PFSK-1 (cell line): ENCODE results near the gene FAAH.

ENCODE experiments used
- FOXP2 ChIP-seq: optimal IDR thresholded peaks from 2 replicates; pipeline ENCODE3; 2011; ENCODE audit warnings: borderline replicate concordance, control low read depth, inconsistent platforms; ENCODE audit not compliant: insufficient read depth; ENCODE audit errors: extremely low read length, extremely low read depth
- POLR2AphosphoS5 ChIP-seq: IDR thresholded peaks from 2 replicates; pipeline ENCODE4 v1.6.1; 2012; ENCODE audit warnings: low read depth, mild to moderate bottlenecking, control low read depth, low read length, moderate library complexity
- SIN3A ChIP-seq: IDR thresholded peaks from 2 replicates; pipeline ENCODE4 v1.6.1; 2012; ENCODE audit warnings: mild to moderate bottlenecking, low read length, moderate library complexity, borderline replicate concordance; ENCODE audit not compliant: insufficient read depth
- TAF1 ChIP-seq: IDR thresholded peaks from 2 replicates; pipeline ENCODE4 v1.6.1; 2012; ENCODE audit warnings: low read length, control low read depth, borderline replicate concordance; ENCODE audit not compliant: insufficient read depth
- TF ChIP-seq, protein P1 (sequence below), 2 experiments: IDR thresholded peaks; 2 replicates each; pipeline versions ENCODE4 v1.6.1 to v1.8.0; 2011 to 2012; ENCODE audit warnings: low read depth in 2 of 2, low read length in 2 of 2, control low read depth in 1 of 2, inconsistent platforms in 1 of 2, mild to moderate bottlenecking in 1 of 2, moderate library complexity in 1 of 2; ENCODE audit not compliant: insufficient read depth in 1 of 2

The FAAH gene

DNA sequence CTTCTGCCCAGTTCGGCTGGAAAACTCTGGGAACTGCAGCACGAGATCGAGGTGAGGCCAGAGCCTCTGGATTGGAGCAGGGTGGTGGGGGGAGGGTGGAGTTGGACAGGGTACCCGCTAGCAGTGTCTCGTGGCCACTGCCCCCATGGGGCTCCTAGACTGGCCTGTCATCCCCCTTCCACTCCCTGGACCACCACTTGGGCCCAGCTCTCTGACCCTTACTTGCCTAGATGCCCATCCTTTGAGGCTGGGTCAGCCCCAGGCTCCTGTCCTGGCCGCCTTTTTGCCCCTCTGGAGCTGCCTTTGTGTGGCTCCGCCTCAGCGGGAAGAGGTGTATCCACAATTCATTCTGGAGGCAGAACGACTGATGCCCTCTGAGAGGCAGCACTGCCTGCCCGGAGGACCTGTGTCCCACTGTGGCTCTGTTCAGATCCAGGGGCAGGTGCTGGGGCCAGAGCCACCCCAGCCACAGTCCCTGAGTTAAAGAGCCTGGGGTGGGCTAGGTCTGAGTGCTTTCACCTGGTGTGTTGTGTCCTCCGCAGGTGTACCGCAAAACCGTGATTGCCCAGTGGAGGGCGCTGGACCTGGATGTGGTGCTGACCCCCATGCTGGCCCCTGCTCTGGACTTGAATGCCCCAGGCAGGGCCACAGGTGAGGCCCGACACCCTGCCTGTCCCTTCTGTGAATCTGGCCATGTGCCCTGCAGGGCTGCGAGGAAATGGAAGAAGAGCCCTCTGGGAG, 17.7 kb downstream of the FAAH start:
- TF ChIP-seq POLR2AphosphoS5, result no peak
- TF ChIP-seq, protein P1, sequence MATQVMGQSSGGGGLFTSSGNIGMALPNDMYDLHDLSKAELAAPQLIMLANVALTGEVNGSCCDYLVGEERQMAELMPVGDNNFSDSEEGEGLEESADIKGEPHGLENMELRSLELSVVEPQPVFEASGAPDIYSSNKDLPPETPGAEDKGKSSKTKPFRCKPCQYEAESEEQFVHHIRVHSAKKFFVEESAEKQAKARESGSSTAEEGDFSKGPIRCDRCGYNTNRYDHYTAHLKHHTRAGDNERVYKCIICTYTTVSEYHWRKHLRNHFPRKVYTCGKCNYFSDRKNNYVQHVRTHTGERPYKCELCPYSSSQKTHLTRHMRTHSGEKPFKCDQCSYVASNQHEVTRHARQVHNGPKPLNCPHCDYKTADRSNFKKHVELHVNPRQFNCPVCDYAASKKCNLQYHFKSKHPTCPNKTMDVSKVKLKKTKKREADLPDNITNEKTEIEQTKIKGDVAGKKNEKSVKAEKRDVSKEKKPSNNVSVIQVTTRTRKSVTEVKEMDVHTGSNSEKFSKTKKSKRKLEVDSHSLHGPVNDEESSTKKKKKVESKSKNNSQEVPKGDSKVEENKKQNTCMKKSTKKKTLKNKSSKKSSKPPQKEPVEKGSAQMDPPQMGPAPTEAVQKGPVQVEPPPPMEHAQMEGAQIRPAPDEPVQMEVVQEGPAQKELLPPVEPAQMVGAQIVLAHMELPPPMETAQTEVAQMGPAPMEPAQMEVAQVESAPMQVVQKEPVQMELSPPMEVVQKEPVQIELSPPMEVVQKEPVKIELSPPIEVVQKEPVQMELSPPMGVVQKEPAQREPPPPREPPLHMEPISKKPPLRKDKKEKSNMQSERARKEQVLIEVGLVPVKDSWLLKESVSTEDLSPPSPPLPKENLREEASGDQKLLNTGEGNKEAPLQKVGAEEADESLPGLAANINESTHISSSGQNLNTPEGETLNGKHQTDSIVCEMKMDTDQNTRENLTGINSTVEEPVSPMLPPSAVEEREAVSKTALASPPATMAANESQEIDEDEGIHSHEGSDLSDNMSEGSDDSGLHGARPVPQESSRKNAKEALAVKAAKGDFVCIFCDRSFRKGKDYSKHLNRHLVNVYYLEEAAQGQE (IDR thresholded peaks at IDR 0.05; ENCODE audit: insufficient read depth in 1 of 2, low read depth in 2 of 2, low read length in 2 of 2), result no peak
- TF ChIP-seq TAF1, result no peak
- no peak for TF ChIP-seq SIN3A
- no peak for TF ChIP-seq FOXP2

DNA sequence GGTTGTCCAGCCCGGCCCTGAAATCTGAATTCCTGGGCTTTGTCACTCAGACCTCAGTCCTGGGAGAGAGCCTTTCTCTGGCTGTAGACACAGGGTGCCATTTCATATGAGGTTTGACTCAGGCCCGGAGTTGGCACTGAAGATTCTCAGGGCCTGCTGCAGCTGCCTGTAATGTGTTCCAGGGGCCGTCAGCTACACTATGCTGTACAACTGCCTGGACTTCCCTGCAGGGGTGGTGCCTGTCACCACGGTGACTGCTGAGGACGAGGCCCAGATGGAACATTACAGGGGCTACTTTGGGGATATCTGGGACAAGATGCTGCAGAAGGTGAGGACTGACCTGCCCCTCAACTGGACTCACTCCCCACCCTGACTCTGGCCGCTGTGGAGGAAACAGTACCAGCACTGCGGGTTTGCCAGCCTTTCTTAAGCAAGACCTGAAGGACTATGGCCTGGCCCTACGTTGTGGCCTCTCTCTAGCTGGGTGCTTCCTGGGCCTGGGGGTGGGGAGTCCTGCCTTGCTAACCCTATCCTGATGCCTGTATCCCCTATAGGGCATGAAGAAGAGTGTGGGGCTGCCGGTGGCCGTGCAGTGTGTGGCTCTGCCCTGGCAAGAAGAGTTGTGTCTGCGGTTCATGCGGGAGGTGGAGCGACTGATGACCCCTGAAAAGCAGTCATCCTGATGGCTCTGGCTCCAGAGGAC, 18.9 kb downstream of the FAAH start:
- no peak for TF ChIP-seq FOXP2

DNA sequence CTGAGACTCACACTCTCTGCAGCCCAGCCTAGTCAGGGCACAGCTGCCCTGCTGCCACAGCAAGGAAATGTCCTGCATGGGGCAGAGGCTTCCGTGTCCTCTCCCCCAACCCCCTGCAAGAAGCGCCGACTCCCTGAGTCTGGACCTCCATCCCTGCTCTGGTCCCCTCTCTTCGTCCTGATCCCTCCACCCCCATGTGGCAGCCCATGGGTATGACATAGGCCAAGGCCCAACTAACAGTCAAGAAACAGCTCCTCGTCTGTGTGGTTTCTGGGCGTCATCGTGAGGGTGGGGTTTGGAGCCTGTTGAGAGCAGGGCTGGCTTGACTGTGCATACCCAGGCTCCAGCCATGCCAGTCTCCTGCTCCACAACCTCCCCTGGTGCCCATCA, 19.5 kb downstream of the FAAH start:
- TF ChIP-seq POLR2AphosphoS5, result no peak
- TF ChIP-seq SIN3A, result no peak
- TF ChIP-seq TAF1, result no peak
- TF ChIP-seq FOXP2, result no peak
- TF ChIP-seq, protein P1 (IDR thresholded peaks at IDR 0.05; ENCODE audit: insufficient read depth in 1 of 2, low read depth in 2 of 2, low read length in 2 of 2), result no peak

DNA sequence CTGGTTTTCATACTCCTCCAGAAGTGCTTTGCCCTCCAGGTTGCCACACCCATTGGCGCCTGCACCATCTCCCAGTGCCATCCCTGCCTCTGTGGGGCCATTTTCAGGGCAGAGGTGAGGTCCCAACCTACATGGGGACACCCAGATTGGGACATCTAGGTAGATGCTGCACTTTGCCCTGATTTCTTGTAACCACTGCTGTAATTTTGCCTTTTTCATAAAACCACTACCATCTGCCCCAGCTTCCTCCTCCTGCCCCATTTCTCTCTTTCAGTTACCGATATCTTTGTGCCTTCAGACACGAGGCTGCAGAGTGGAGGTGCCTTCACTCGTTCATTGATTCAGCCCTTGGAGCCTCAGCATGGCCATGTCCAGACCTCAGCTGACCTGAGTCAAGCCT, 21.4 kb downstream of the FAAH start:
- TF ChIP-seq POLR2AphosphoS5 (no peak), SIN3A (no peak), FOXP2 (no peak), TAF1 (no peak)
- TF ChIP-seq, protein P1 (IDR thresholded peaks at IDR 0.05; ENCODE audit: insufficient read depth in 1 of 2, low read depth in 2 of 2, low read length in 2 of 2), result no peak

DNA sequence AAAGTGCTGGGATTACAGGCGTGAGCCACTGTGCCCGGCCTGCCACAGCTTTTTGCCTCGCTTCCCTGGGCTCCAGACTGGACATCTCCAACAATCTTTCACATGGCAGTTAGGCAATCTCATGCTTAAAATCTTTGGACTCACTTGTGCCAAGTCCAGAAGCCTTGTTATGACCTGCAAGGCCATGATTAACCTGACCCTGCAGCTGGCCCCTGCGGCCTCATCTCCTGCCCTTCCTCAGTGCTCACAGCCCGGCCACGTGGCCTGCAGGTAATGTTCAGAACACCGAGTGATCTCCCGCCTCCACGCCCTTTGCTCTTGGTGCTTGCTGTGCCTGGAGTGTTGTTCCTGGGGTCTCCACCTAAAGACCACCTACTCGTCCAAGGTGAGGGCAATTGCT, 24.9 kb downstream of the FAAH start:
- TF ChIP-seq TAF1, result no peak

DNA sequence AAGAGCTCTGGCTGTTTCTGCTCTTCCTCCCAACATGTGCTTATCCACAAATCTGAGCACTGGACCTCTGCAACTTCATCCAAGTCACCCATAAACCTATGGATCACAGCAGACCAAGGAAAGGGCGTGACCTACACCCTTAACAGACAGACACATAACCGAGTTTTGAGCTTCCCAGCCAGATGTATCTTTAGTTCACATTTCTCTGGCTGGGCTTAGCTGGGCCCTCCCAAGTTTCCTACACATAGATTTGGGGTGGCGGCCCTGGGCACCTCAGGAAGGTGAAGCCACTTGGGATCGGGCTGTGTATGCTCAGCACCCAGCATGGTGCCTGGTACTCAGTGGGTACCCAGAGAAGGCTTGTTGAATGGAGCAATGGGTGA, 26.4 kb downstream of the FAAH start:
- no peak for TF ChIP-seq TAF1
- no peak for TF ChIP-seq SIN3A
- TF ChIP-seq FOXP2, result no peak
- no peak for TF ChIP-seq POLR2AphosphoS5
- TF ChIP-seq, protein P1 (IDR thresholded peaks at IDR 0.05; ENCODE audit: insufficient read depth in 1 of 2, low read depth in 2 of 2, low read length in 2 of 2), result no peak
